SH-SY5Y (cell line): Measurements from ENCODE around the gene AOPEP.

ENCODE experiments used
- GATA2 ChIP-seq: IDR thresholded peaks from 2 replicates; pipeline ENCODE4 v1.6.1; 2011; ENCODE audit warnings: mild to moderate bottlenecking, low read depth, low read length
- GATA3 ChIP-seq: IDR thresholded peaks from 2 replicates; pipeline ENCODE4 v1.6.1; 2011; ENCODE audit warnings: low read depth, mild to moderate bottlenecking, low read length, moderate library complexity

- TF ChIP-seq GATA2 (no peak), GATA3 (no peak)
These were observed 201.5 kb downstream of the AOPEP start for GRCh38 chr9:94927762-94928670.
